K562 (cell line): ENCODE data around the gene CCND3. TPM values are rescaled to one million over a fixed set of nuclear protein-coding genes. Genes with fewer than 3 reads are reported as not detected.

ENCODE experiments used
- ASH1L ChIP-seq: fragments of 450-650 bp; IDR thresholded peaks from 2 replicates; pipeline ENCODE4 v1.6.1; 2018; ENCODE audit warnings: borderline replicate concordance, mild to moderate bottlenecking, low read depth; ENCODE audit not compliant: partially characterized antibody
- CCAR2 ChIP-seq: fragments of 200-400 bp; formaldehyde crosslinking; IDR thresholded peaks from 2 replicates; pipeline ENCODE4 v1.6.1; 2017; ENCODE audit warnings: mild to moderate bottlenecking, low read depth, low read length
- CHD2 ChIP-seq: IDR thresholded peaks from 2 replicates; pipeline ENCODE4 v1.6.1; 2011; ENCODE audit warnings: low read depth, low read length
- FOXM1 ChIP-seq, 2 experiments: fragments of 450-650 bp in 1 of 2; sonication (generic) in 1 of 2; formaldehyde crosslinking in 1 of 2; IDR thresholded peaks; 2 replicates each; pipeline versions ENCODE4 v1.6.1 to v1.9.0; 2017 to 2022; ENCODE audit warnings: low read depth in 2 of 2, mild to moderate bottlenecking in 2 of 2, missing genetic modification reagents in 1 of 2, moderate library complexity in 1 of 2
- HNRNPLL ChIP-seq: fragments of 200-400 bp; formaldehyde crosslinking; IDR thresholded peaks from 2 replicates; pipeline ENCODE4 v1.6.1; 2017; ENCODE audit warnings: low read length, low read depth, mild to moderate bottlenecking; ENCODE audit not compliant: poor library complexity, severe bottlenecking
- MAFF ChIP-seq: IDR thresholded peaks from 2 replicates; pipeline ENCODE4 v1.6.1; 2012; ENCODE audit warnings: low read length, improper control_type of control experiment
- MCM2 ChIP-seq: fragments of 450-650 bp; IDR thresholded peaks from 2 replicates; pipeline ENCODE4 v1.6.1; 2017; ENCODE audit warnings: low read depth, mild to moderate bottlenecking
- NFYB ChIP-seq: IDR thresholded peaks from 2 replicates; pipeline ENCODE4 v1.6.1; 2011; ENCODE audit warnings: mild to moderate bottlenecking, moderate library complexity; ENCODE audit not compliant: insufficient read length; ENCODE audit errors: extremely low read depth
- NR3C1 ChIP-seq: sonication (generic); formaldehyde crosslinking; IDR thresholded peaks from 2 replicates; pipeline ENCODE4 v1.8.1; 2022; ENCODE audit warnings: missing genetic modification reagents
- NUFIP1 ChIP-seq: fragments of 450-650 bp; IDR thresholded peaks from 2 replicates; pipeline ENCODE4 v1.6.1; 2018; ENCODE audit not compliant: partially characterized antibody
- PTRF ChIP-seq: fragments of 450-650 bp; IDR thresholded peaks from 2 replicates; pipeline ENCODE4 v1.6.1; 2016; ENCODE audit warnings: mild to moderate bottlenecking, missing genetic modification characterization, missing compliant biosample characterization
- RAD21 ChIP-seq, 2 experiments: fragments of 250-450 bp in 1 of 2; fragments of 450-650 bp in 1 of 2; sonication (Bioruptor Pico) in 1 of 2; formaldehyde crosslinking in 1 of 2; IDR thresholded peaks in 1 of 2; conservative IDR thresholded peaks in 1 of 2; 2 replicates each; pipeline versions ENCODE4 v1.4.0 to v1.8.0; 2020 to 2022; ENCODE audit warnings: mild to moderate bottlenecking in 2 of 2, moderate library complexity in 1 of 2
- SMAD1 ChIP-seq: fragments of 150-350 bp; IDR thresholded peaks from 2 replicates; pipeline ENCODE4 v1.6.1; 2014; ENCODE audit warnings: low read length, low read depth; ENCODE audit not compliant: partially characterized antibody
- SMAD2 ChIP-seq: fragments of 150-350 bp; IDR thresholded peaks from 2 replicates; pipeline ENCODE4 v1.6.1; 2014; ENCODE audit warnings: low read depth, mild to moderate bottlenecking, low read length
- SMARCA4 ChIP-seq: fragments of 450-650 bp; IDR thresholded peaks from 2 replicates; pipeline ENCODE4 v1.6.1; 2016
- TARDBP ChIP-seq: fragments of 450-650 bp; IDR thresholded peaks from 2 replicates; pipeline ENCODE4 v1.6.1; 2016
- WHSC1 ChIP-seq: IDR thresholded peaks from one replicate; pipeline ENCODE4 v1.6.1; 2012; ENCODE audit warnings: low read length, control low read depth, inconsistent platforms
- ZFPM2 ChIP-seq: fragments of 250-450 bp; sonication (Bioruptor Pico); IDR thresholded peaks from 2 replicates; pipeline ENCODE4 v1.5.1; 2022; ENCODE audit warnings: mild to moderate bottlenecking
- ZNF140 ChIP-seq: fragments of 250-450 bp; sonication (Bioruptor Pico); IDR thresholded peaks from 2 replicates; pipeline ENCODE4 v1.8.0; 2021; ENCODE audit warnings: moderate library complexity, mild to moderate bottlenecking, inconsistent platforms
- polyA plus RNA-seq, 8 experiments: library from polyadenylated mRNA; depleted of rRNA in 4 of 8; stranded (reverse) in 5 of 8; unstranded in 3 of 8; fragments of >200 nt; fragmentation: Nextera tagmentation in 2 of 8; fragmentation: Illumina TruSeq in 1 of 8; extraction: Ambion mirVana in 2 of 8; extraction: Trizol in 1 of 8; gene quantifications; 2 replicates each; pipeline versions ENCODE4 v1.2.1 to v1.2.3, GENCODE V29; 2011 to 2014; ENCODE audit warnings: inconsistent platforms in 1 of 8, missing spikeins in 1 of 8
- total RNA-seq, 7 experiments: library from RNA; depleted of rRNA in 6 of 7; stranded (reverse); fragments of >200 nt in 6 of 7; fragmentation: Illumina TruSeq in 2 of 7; extraction: Trizol in 2 of 7; gene quantifications; 2 replicates each; pipeline versions ENCODE4 v1.2.1 to v1.2.3, GENCODE V29; 2011 to 2021; ENCODE audit warnings: low replicate concordance in 1 of 7
- TF ChIP-seq, protein P1 (sequence below): fragments of 450-650 bp; IDR thresholded peaks from 2 replicates; pipeline ENCODE4 v1.7.0; 2016; ENCODE audit warnings: borderline replicate concordance
- TF ChIP-seq, protein P2 (sequence below): fragments of 450-650 bp; formaldehyde crosslinking; IDR thresholded peaks from 2 replicates; pipeline ENCODE4 v1.4.0; 2022; ENCODE audit warnings: mild to moderate bottlenecking, moderate library complexity
- TF ChIP-seq, protein P3 (sequence below): fragments of 150-350 bp; conservative IDR thresholded peaks from 2 replicates; pipeline ENCODE4 v1.6.1; 2014; ENCODE audit warnings: low read length
- TF ChIP-seq, protein P4 (sequence below): IDR thresholded peaks from 2 replicates; pipeline ENCODE4 v1.6.1; 2011; ENCODE audit not compliant: insufficient read length; ENCODE audit errors: extremely low read depth

CCND3 gene
- total and polyA plus RNA-seq, 9 of the 15 experiments (the other 6 are each of a cell fraction or from before 2014, with no cell fraction given): 21.5 to 204 (median 97.4) TPM

DNA sequence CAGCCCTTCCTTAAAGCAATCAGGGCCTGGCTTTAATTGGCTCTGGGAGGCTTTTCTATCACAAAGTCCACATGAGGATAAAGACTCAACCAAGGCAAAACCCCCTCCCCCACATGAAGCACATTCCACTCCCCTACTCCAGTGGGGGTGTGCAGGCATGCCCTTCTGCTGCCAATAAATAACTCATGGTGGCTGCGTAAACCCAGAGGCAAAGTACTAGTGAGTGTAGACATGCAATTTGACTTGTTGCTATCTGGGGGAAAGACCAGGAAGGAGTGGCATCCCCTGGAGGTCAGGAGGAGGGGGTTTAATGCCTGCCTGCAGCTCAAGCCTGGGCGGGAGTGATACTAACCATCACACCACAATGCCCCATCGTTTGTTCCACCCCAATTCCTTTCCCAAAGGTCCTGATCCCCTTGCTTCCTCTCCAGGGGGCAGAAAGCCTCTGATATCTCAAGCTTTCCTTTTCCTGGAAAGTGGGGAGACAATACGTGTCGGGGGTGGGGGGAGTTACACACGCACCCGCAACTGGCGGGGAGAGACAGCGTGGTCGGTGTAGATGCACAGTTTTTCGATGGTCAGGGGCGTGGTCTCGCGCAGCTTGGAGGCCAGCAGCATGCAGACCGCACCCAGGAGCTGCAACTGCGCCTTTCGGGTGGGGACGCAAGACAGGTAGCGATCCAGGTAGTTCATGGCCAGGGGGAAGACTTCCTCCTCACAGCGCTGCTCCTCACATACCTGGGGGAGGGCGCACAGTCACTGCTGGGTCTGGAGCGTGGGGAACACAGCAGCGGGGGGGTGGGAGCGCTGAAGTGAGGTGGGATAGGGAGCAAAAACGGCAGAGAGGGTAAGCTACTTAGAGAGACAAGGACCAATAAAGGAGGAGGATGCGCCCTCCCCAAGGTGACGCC is 1.5 kb downstream of the CCND3 start (continued):
- TF ChIP-seq, protein P1, sequence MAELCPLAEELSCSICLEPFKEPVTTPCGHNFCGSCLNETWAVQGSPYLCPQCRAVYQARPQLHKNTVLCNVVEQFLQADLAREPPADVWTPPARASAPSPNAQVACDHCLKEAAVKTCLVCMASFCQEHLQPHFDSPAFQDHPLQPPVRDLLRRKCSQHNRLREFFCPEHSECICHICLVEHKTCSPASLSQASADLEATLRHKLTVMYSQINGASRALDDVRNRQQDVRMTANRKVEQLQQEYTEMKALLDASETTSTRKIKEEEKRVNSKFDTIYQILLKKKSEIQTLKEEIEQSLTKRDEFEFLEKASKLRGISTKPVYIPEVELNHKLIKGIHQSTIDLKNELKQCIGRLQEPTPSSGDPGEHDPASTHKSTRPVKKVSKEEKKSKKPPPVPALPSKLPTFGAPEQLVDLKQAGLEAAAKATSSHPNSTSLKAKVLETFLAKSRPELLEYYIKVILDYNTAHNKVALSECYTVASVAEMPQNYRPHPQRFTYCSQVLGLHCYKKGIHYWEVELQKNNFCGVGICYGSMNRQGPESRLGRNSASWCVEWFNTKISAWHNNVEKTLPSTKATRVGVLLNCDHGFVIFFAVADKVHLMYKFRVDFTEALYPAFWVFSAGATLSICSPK: no peak
- TF ChIP-seq ZFPM2 (CRISPR knock-in tag) (no peak), MCM2 (no peak), FOXM1 (IDR thresholded peaks at IDR 0.05; ENCODE audit: low read depth) (no peak), FOXM1 (CRISPR knock-in tag; IDR thresholded peaks at IDR 0.05; ENCODE audit: low read depth) (0 out of 2 replicates have a peak, but pooled peaks have one; percentile 6), NUFIP1 (no peak), SMARCA4 (no peak; the same call in 1 of the 2 replicates), ZNF140 (CRISPR knock-in tag) (no peak), WHSC1 (no peak), TARDBP (no peak), HNRNPLL (peak; percentile 82), ASH1L (no peak), CCAR2 (no peak), NR3C1 (CRISPR knock-in tag) (no peak), SMAD1 (peak; percentile 22), NFYB (no peak), CHD2 (no peak), SMAD2 (no peak), MAFF (no peak), RAD21 (CRISPR knock-in tag; conservative IDR thresholded peaks at IDR 0.05 in 1 of 2, IDR thresholded peaks at IDR 0.05 in 1 of 2) (no peak), PTRF (tag) (no peak)
- TF ChIP-seq, protein P2, sequence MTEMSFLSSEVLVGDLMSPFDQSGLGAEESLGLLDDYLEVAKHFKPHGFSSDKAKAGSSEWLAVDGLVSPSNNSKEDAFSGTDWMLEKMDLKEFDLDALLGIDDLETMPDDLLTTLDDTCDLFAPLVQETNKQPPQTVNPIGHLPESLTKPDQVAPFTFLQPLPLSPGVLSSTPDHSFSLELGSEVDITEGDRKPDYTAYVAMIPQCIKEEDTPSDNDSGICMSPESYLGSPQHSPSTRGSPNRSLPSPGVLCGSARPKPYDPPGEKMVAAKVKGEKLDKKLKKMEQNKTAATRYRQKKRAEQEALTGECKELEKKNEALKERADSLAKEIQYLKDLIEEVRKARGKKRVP: no peak
- TF ChIP-seq, protein P3, sequence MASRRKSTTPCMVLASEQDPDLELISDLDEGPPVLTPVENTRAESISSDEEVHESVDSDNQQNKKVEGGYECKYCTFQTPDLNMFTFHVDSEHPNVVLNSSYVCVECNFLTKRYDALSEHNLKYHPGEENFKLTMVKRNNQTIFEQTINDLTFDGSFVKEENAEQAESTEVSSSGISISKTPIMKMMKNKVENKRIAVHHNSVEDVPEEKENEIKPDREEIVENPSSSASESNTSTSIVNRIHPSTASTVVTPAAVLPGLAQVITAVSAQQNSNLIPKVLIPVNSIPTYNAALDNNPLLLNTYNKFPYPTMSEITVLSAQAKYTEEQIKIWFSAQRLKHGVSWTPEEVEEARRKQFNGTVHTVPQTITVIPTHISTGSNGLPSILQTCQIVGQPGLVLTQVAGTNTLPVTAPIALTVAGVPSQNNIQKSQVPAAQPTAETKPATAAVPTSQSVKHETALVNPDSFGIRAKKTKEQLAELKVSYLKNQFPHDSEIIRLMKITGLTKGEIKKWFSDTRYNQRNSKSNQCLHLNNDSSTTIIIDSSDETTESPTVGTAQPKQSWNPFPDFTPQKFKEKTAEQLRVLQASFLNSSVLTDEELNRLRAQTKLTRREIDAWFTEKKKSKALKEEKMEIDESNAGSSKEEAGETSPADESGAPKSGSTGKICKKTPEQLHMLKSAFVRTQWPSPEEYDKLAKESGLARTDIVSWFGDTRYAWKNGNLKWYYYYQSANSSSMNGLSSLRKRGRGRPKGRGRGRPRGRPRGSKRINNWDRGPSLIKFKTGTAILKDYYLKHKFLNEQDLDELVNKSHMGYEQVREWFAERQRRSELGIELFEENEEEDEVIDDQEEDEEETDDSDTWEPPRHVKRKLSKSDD: no peak
- TF ChIP-seq, protein P4, sequence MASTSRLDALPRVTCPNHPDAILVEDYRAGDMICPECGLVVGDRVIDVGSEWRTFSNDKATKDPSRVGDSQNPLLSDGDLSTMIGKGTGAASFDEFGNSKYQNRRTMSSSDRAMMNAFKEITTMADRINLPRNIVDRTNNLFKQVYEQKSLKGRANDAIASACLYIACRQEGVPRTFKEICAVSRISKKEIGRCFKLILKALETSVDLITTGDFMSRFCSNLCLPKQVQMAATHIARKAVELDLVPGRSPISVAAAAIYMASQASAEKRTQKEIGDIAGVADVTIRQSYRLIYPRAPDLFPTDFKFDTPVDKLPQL: no peak
